CD14-positive monocyte (primary cell): ENCODE measurements around the gene DGAT2L6. TPM values are rescaled to one million over a fixed set of nuclear protein-coding genes. Genes with fewer than 3 reads are reported as not detected.

Source experiments
- DNase-seq, 3 donors: peaks; one replicate each; pipeline ENCODE4 v3.0.0-alpha.2; 2011 to 2022
- H2AFZ ChIP-seq: 2 replicates; pipeline ENCODE4 v1.6.0; 2012; ENCODE audit warnings: mild to moderate bottlenecking, low read depth, low read length, inconsistent platforms; ENCODE audit not compliant: insufficient read depth, poor library complexity, severe bottlenecking
- H3K27ac ChIP-seq, 2 donors: 1 replicate in 1 of 2; 2 replicates in 1 of 2; pipeline ENCODE4 v1.5.1; 2012 to 2013; ENCODE audit warnings: low read length in 2 of 2, control low read depth in 1 of 2, inconsistent platforms in 1 of 2, low read depth in 1 of 2, mild to moderate bottlenecking in 1 of 2
- H3K27me3 ChIP-seq, 2 donors: one replicate each; pipeline versions ENCODE4 v1.6.0 to v1.6.1; 2011 to 2013; ENCODE audit warnings: low read length in 2 of 2; ENCODE audit not compliant: control insufficient read depth in 2 of 2, insufficient read depth in 2 of 2
- H3K36me3 ChIP-seq, 2 donors: replicated peaks in 1 of 2; 1 replicate in 1 of 2; 2 replicates in 1 of 2; pipeline versions ENCODE4 v1.5.1 to v1.6.1; 2012 to 2013; ENCODE audit warnings: low read length in 2 of 2, control low read depth in 1 of 2, inconsistent platforms in 1 of 2, mild to moderate bottlenecking in 1 of 2; ENCODE audit not compliant: insufficient read depth in 2 of 2, control insufficient read depth in 1 of 2
- H3K4me1 ChIP-seq, 2 donors: 1 replicate in 1 of 2; 2 replicates in 1 of 2; pipeline versions ENCODE4 v1.5.1 to v1.6.1; 2012 to 2013; ENCODE audit warnings: low read length in 2 of 2, control low read depth in 1 of 2, inconsistent platforms in 1 of 2, mild to moderate bottlenecking in 1 of 2, moderate library complexity in 1 of 2; ENCODE audit not compliant: insufficient read depth in 2 of 2, control insufficient read depth in 1 of 2
- H3K4me2 ChIP-seq: replicated peaks from 2 replicates; pipeline ENCODE3; 2012; ENCODE audit warnings: low read length, moderate library complexity, mild to moderate bottlenecking; ENCODE audit not compliant: poor library complexity, severe bottlenecking; ENCODE audit errors: extremely low read depth
- H3K4me3 ChIP-seq, 3 experiments: fragments of 200-600 bp in 1 of 3; sonication (generic) in 1 of 3; replicated peaks in 1 of 3; 1 replicate in 2 of 3; 2 replicates in 1 of 3; pipeline ENCODE4 v1.5.1; 2011 to 2013; ENCODE audit warnings: low read length in 3 of 3, mild to moderate bottlenecking in 3 of 3, control low read depth in 2 of 3, low read depth in 2 of 3, inconsistent platforms in 1 of 3, moderate library complexity in 1 of 3
- H3K79me2 ChIP-seq: 2 replicates; pipeline ENCODE4 v1.6.0; 2012; ENCODE audit warnings: mild to moderate bottlenecking, control low read depth, inconsistent platforms, low read length, moderate library complexity; ENCODE audit not compliant: insufficient read depth
- H3K9ac ChIP-seq: 2 replicates; pipeline ENCODE4 v1.6.0; 2017; ENCODE audit warnings: low read length, mild to moderate bottlenecking; ENCODE audit not compliant: insufficient read depth, poor library complexity, severe bottlenecking
- H3K9me3 ChIP-seq, 2 donors: replicated peaks in 1 of 2; 1 replicate in 1 of 2; 2 replicates in 1 of 2; pipeline versions ENCODE4 v1.5.1 to v1.6.1; 2012 to 2013; ENCODE audit warnings: low read length in 2 of 2, control low read depth in 1 of 2; ENCODE audit not compliant: control insufficient read depth in 1 of 2, insufficient read depth in 1 of 2
- H4K20me1 ChIP-seq: 2 replicates; pipeline ENCODE4 v1.6.0; 2012; ENCODE audit warnings: mild to moderate bottlenecking, low read length, control low read depth, moderate library complexity; ENCODE audit not compliant: insufficient read depth
- H3K27ac Mint-ChIP-seq, 7 donors: one replicate each; pipeline ENCODE4 v1.8.0; 2020; ENCODE audit warnings: mild to moderate bottlenecking in 7 of 7, mixed read lengths in 7 of 7, moderate library complexity in 6 of 7, inconsistent platforms in 2 of 7
- H3K27me3 Mint-ChIP-seq, 3 donors: one replicate each; pipeline ENCODE4 v1.8.0; 2021 to 2022; ENCODE audit warnings: low read depth in 3 of 3, mild to moderate bottlenecking in 3 of 3, mixed read lengths in 3 of 3, moderate library complexity in 3 of 3, inconsistent platforms in 1 of 3
- H3K36me3 Mint-ChIP-seq, 2 donors: one replicate each; pipeline ENCODE4 v1.8.0; 2020; ENCODE audit warnings: mixed read lengths in 2 of 2, inconsistent platforms in 1 of 2, mild to moderate bottlenecking in 1 of 2
- H3K4me1 Mint-ChIP-seq: one replicate; pipeline ENCODE4 v1.8.0; 2020; ENCODE audit warnings: mild to moderate bottlenecking, mixed read lengths
- H3K4me3 Mint-ChIP-seq, 2 donors: one replicate each; pipeline ENCODE4 v1.8.0; 2020; ENCODE audit warnings: mild to moderate bottlenecking in 2 of 2, mixed read lengths in 2 of 2, moderate library complexity in 1 of 2
- H3K9me3 Mint-ChIP-seq, 7 donors: one replicate each; pipeline ENCODE4 v1.8.0; 2020 to 2022; ENCODE audit warnings: mixed read lengths in 7 of 7, mild to moderate bottlenecking in 6 of 7, moderate library complexity in 6 of 7, inconsistent platforms in 2 of 7
- CTCF ChIP-seq: fragments of 200-600 bp; IDR thresholded peaks from one replicate; pipeline ENCODE4 v1.8.0; 2022; ENCODE audit warnings: antibody characterized with exemption, mild to moderate bottlenecking
- WGBS: methylation state at CpG from one replicate; pipeline ENCODE4 v1.1.5; 2013; ENCODE audit warnings: missing lambda C conversion rate; ENCODE audit not compliant: insufficient coverage; 5-methylcytosine and 5-hydroxymethylcytosine counted together
- intact Hi-C, 2 donors: fragments of 100-400 bp; cut with micrococcal nuclease; formaldehyde crosslinking; loops; one replicate each; pipeline versions ENCODE4 v1.15.0 to v1.15.1; 2023
- polyA plus RNA-seq, 3 donors: library from polyadenylated mRNA; depleted of rRNA in 1 of 3; unstranded in 2 of 3; stranded (reverse) in 1 of 3; fragments of 300-500 nt in 2 of 3; fragments of >200 nt in 1 of 3; fragmentation: Illumina TruSeq in 2 of 3; gene quantifications; 1 replicate in 2 of 3; 2 replicates in 1 of 3; pipeline ENCODE4 v1.2.3, GENCODE V29; 2012 to 2021

Gene DGAT2L6
- polyA plus RNA-seq, 3 donors, result not detected

DNA sequence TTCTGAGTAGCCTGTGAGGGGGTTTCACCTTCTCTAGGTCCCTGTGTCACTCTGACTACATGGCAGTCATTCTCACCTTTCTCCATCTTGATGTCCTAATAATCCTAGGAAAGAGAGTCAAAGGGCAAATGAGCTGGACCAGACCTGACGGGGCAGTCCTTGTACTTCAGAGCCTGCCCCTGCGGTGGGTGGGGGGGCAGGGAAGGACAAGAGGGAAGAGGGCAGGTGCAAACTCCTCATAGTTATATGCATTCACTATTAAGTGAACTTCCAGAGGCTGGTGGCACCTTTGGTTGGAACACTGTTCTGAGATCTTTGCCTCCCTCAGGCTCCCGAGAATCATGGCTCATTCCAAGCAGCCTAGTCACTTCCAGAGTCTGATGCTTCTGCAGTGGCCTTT lies 57.1 kb downstream of the DGAT2L6 start, which contains the start of gene AWAT1:
Gene AWAT1, plus strand, starts transcription at position 301 of the 400 bp plus-strand sequence. Its CDS starts 41 bp downstream, at position 342.
- Histone ChIP-seq H2AFZ (no peak within 1 kb of the TSS), H4K20me1 (no peaks in the 10 kb centered on the region), H3K9me3 (no peaks in the 10 kb centered on the region), H3K4me2 (no peak within 1 kb of the TSS), H3K27ac (no peak within 1 kb of the TSS), H3K4me1 (no peaks in the 10 kb centered on the region), H3K9ac (no peak within 1 kb of the TSS), H3K27me3 (no peaks in the 10 kb centered on the region), H3K79me2 (no peaks in the 10 kb centered on the region), H3K4me3 (no peak within 1 kb of the TSS), H3K36me3 (no peaks in the 10 kb centered on the region)
- H3K36me3 Mint-ChIP-seq, result no peaks in the 10 kb centered on the region
- DNase-seq, result no peak
- H3K27me3 Mint-ChIP-seq, result no peaks in the 10 kb centered on the region
- no peak within 1 kb of the TSS for H3K4me3 Mint-ChIP-seq
- H3K4me1 Mint-ChIP-seq, result peaks cover 2% of the 10 kb centered on the region
- intact Hi-C loops, result no loop called here
- H3K27ac Mint-ChIP-seq, result no peak within 1 kb of the TSS
- no CpG with 5 or more reads among the region's 3 CpGs for WGBS
- TF ChIP-seq CTCF, result no peak
- H3K9me3 Mint-ChIP-seq, result peaks cover 0 to 2% (median 0%) of the 10 kb centered on the region in 7 donors

DNA sequence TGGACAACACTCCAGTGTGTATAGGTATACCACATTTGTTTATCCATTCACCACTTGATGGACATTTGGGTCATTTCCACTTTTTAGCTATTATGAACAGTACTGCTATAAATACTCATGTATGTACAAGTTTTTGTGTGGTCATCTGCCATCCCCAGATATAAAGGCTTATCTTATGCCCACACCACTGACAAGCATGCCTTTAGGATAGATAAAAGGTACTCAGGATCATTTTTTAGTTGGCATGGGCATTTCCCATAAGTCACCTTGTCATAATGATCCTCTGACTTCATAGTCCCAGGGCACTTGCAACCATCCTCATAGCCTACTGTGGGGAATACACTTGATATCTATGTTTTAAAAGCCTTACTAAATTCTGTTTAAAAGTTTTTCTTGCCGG lies 63.5 kb downstream of the DGAT2L6 start:
- Mint-ChIP-seq H3K4me1 (no peaks in the 10 kb centered on the region), H3K4me3 (no peak overlapping the region), H3K36me3 (no peaks in the 10 kb centered on the region), H3K27ac (no peak overlapping the region), H3K9me3 (no peaks in the 10 kb centered on the region), H3K27me3 (peaks cover 0 to 3% (median 1%) of the 10 kb centered on the region in 3 donors)
- WGBS, result no CpG with 5 or more reads among the region's 1 CpG
- Histone ChIP-seq H3K4me1 (no peaks in the 10 kb centered on the region), H3K4me2 (no peak overlapping the region), H3K79me2 (no peaks in the 10 kb centered on the region), H3K4me3 (no peak overlapping the region), H3K9ac (no peak overlapping the region), H3K27ac (no peak overlapping the region), H3K36me3 (no peaks in the 10 kb centered on the region), H4K20me1 (no peaks in the 10 kb centered on the region), H2AFZ (no peak overlapping the region), H3K9me3 (no peaks in the 10 kb centered on the region), H3K27me3 (peaks cover 0 to 2% of the 10 kb centered on the region in 2 donors)
- intact Hi-C loops, result no loop called here
- no peak for TF ChIP-seq CTCF
- no peak for DNase-seq
